Measurements from ENCODE around the gene JOSD1. TPM values are rescaled to one million over a fixed set of nuclear protein-coding genes. Genes with fewer than 3 reads are reported as not detected.
"Not testable (repeated sequence)": the region's sequence is repeated elsewhere in the genome, so short reads cannot be mapped to it uniquely, and the experiment has no call there.

The JOSD1 gene
- total RNA-seq, 2 donors from 2014 or later, result 45.6 to 83.9 TPM

- Histone ChIP-seq H3K27ac (no peak overlapping the region), H3K36me3 (no peaks in the 10 kb centered on the region), H3K4me3 (no peak overlapping the region), H3K4me1 (ENCODE audit: control insufficient read depth in 1 of 2, low read depth in 2 of 2) (no peaks in the 10 kb centered on the region), H3K9me3 (no peaks in the 10 kb centered on the region), H3K27me3 (replicated peaks; ENCODE audit: insufficient read depth) (no peaks in the 10 kb centered on the region)
- ATAC-seq (ENCODE audit: insufficient number of reproducible peaks, low FRiP score, low read depth) (no peak), DNase-seq (ENCODE audit: low spot score) (no peak)
- no peak for TF ChIP-seq CTCF (IDR thresholded peaks at IDR 0.05)
Observed at GRCh38 chr22:38649841-38650522, 50.8 kb downstream of the JOSD1 start.

- ATAC-seq (ENCODE audit: insufficient number of reproducible peaks, low FRiP score, low read depth) (no peak), DNase-seq (ENCODE audit: low spot score) (no peak)
- no peaks in the 10 kb centered on the region for H3K27me3 ChIP-seq (replicated peaks; ENCODE audit: insufficient read depth)
- no peaks in the 10 kb centered on the region for H3K36me3 ChIP-seq
- H3K4me1 ChIP-seq (ENCODE audit: control insufficient read depth in 1 of 2, low read depth in 2 of 2), result no peaks in the 10 kb centered on the region
- H3K4me3 ChIP-seq, result no peak overlapping the region
- TF ChIP-seq CTCF (IDR thresholded peaks at IDR 0.05), result no peak
- no peaks in the 10 kb centered on the region for H3K9me3 ChIP-seq
- H3K27ac ChIP-seq, result no peak overlapping the region
Observed at GRCh38 chr22:38645430-38645829, 55.3 kb downstream of the JOSD1 start.

- H3K9me3 ChIP-seq; ATAC-seq (ENCODE audit: insufficient number of reproducible peaks, low FRiP score, low read depth); H3K4me1 ChIP-seq (ENCODE audit: control insufficient read depth in 1 of 2, low read depth in 2 of 2); H3K4me3 ChIP-seq; H3K36me3 ChIP-seq; H3K27me3 ChIP-seq (replicated peaks; ENCODE audit: insufficient read depth); H3K27ac ChIP-seq; DNase-seq (ENCODE audit: low spot score): not testable (repeated sequence)
Observed at GRCh38 chr22:38644245-38644644, 56.5 kb downstream of the JOSD1 start.

DNA sequence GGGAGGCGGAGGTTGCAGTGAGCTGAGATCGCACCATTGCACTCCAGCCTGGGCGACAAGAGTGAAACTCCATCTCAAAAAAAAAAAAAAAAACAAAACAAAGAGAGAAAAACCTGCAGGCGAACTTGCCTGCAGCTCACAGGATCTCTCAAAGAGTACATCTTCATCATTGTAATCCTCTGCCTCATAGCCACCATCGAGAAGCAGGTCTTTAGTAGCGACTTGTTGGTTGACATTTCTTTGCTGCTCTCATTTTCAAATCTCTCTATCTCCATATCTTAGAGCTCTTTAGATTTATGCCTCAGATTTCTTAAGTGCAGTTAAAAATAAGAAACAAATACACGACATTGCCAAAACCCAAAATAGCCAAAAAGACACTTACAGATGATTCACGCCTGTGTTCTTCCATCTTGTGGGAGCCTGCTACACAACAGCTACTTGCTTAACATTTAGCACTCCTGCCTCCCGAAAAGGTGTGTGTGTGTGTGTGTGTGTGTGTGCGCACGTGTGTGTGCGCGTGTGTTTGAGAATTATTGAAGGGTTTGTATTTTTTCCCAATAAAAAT lies 59.2 kb downstream of the JOSD1 start:
- no peak for TF ChIP-seq CTCF (IDR thresholded peaks at IDR 0.05)
- ATAC-seq (ENCODE audit: insufficient number of reproducible peaks, low FRiP score, low read depth), result no peak
- Histone ChIP-seq H3K27ac (no peak overlapping the region), H3K4me1 (ENCODE audit: control insufficient read depth in 1 of 2, low read depth in 2 of 2) (no peaks in the 10 kb centered on the region), H3K4me3 (no peak overlapping the region), H3K27me3 (replicated peaks; ENCODE audit: insufficient read depth) (no peaks in the 10 kb centered on the region), H3K9me3 (no peaks in the 10 kb centered on the region), H3K36me3 (no peaks in the 10 kb centered on the region)
- no peak for DNase-seq (ENCODE audit: low spot score)

- no peak for ATAC-seq (ENCODE audit: insufficient number of reproducible peaks, low FRiP score, low read depth)
- TF ChIP-seq CTCF (IDR thresholded peaks at IDR 0.05), result no peak
- no peak overlapping the region for H3K4me3 ChIP-seq
Observed at GRCh38 chr22:38638728-38639127, 62.0 kb downstream of the JOSD1 start.

GRCh38 chr22:38638216-38638615 lies 62.5 kb downstream of the JOSD1 start:
- no peaks in the 10 kb centered on the region for H3K4me1 ChIP-seq (ENCODE audit: control insufficient read depth in 1 of 2, low read depth in 2 of 2)
- H3K27ac ChIP-seq, result no peak overlapping the region
- H3K27me3 ChIP-seq (replicated peaks; ENCODE audit: insufficient read depth), result no peaks in the 10 kb centered on the region
- DNase-seq (ENCODE audit: low spot score), result no peak
- no peak for TF ChIP-seq CTCF (IDR thresholded peaks at IDR 0.05)
- H3K36me3 ChIP-seq, result no peaks in the 10 kb centered on the region
- H3K4me3 ChIP-seq, result no peak overlapping the region
- ATAC-seq (ENCODE audit: insufficient number of reproducible peaks, low FRiP score, low read depth), result no peak
- no peaks in the 10 kb centered on the region for H3K9me3 ChIP-seq

More at GRCh38 chr22:38638728-38639127, 62.0 kb downstream of the JOSD1 start:
- Histone ChIP-seq H3K36me3 (no peaks in the 10 kb centered on the region), H3K4me1 (ENCODE audit: control insufficient read depth in 1 of 2, low read depth in 2 of 2) (no peaks in the 10 kb centered on the region), H3K27me3 (replicated peaks; ENCODE audit: insufficient read depth) (no peaks in the 10 kb centered on the region), H3K27ac (no peak overlapping the region), H3K9me3 (no peaks in the 10 kb centered on the region)
- no peak for DNase-seq (ENCODE audit: low spot score)
